Stimulated activated CD4-positive, alpha-beta T cell treated with anti-CD3 and anti-CD28 coated beads, Interleukin-2, amount 100 ng/mL, for 4 hours (primary cell): ENCODE data around the gene SLC25A6.
"Not testable (repeated sequence)": the region's sequence is repeated elsewhere in the genome, so short reads cannot be mapped to it uniquely, and the experiment has no call there.

Experiments
- DNase-seq: peaks from one replicate; pipeline ENCODE4 v3.0.0-alpha.2; 2020; ENCODE audit warnings: low read depth

Gene SLC25A6

GRCh38 chrX:1354036-1355019 lies 37.6 kb downstream of the SLC25A6 start:
- DNase-seq = no peak

DNA sequence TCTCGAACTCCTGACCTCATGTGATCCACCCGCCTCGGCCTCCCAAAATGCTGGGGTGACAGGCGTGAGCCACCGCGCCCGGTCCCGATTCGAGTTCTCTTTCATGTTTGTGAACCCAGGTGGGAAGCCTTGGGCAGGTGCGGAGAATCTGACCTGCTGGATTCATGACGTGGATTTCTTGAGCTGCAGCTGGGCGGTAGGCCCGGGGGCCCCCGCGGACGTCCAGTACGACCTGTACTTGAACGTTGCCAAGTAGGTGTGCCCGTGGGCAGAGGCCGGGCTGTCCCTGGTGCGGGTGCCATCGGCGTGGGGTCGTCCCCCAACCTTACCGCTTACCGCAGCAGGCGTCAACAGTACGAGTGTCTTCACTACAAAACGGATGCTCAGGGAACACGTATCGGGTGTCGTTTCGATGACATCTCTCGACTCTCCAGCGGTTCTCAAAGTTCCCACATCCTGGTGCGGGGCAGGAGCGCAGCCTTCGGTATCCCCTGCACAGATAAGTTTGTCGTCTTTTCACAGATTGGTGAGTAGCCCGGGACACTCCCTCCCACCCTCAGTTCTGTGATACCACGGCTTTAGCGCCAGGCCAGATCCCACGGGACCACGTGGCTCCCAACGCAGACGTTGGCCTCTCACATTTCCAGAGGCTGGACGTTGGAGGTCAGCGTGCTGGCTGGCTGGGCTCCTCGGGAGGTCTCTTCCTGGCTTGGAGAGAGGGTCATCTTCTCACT lies 39.8 kb downstream of the SLC25A6 start:
- DNase-seq = no peak

- DNase-seq = not testable (repeated sequence)
Measured at GRCh38 chrX:1349606-1350005, 42.3 kb downstream of the SLC25A6 start.

- no peak for DNase-seq
Measured at GRCh38 chrX:1341545-1342184, 50.2 kb downstream of the SLC25A6 start.

GRCh38 chrX:1336948-1337779 lies 54.7 kb downstream of the SLC25A6 start:
- DNase-seq = no peak

DNA sequence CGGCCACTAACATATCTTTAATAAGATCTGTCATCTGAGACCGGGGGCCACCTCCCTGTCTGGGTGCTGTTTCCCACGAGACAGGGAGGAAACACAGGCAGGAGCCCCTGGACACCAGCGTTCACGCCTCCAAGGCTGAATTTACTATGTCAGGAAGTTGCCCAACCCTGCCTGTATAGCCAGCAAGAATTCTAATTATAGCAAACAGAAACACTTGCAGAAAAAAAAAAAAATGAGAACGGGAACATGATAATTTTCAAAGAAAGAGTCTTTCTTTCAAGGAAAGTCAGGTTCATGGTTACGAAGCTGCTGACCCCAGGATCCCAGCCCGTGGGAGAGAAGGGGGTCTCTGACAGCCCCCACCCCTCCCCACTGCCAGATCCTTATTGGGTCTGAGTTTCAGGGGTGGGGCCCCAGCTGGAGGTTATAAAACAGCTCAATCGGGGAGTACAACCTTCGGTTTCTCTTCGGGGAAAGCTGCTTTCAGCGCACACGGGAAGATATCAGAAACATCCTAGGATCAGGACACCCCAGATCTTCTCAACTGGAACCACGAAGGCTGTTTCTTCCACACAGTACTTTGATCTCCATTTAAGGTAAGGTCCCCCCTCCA lies 55.5 kb downstream of the SLC25A6 start, which contains the start of gene IL3RA:
Gene IL3RA, plus strand, starts transcription at position 455 of the 613 bp plus-strand sequence. CDS start 4,981 bp downstream, outside the sequence.
- DNase-seq = no peak
